NCI-H128 (cell line): ENCODE results near the gene DPPA4.

Experiments used
- DNase-seq: peaks from one replicate; lab custom pipeline; 2025; ENCODE audit not compliant: unreplicated experiment; lab: John Stamatoyannopoulos, UW

DPPA4 gene

DNA sequence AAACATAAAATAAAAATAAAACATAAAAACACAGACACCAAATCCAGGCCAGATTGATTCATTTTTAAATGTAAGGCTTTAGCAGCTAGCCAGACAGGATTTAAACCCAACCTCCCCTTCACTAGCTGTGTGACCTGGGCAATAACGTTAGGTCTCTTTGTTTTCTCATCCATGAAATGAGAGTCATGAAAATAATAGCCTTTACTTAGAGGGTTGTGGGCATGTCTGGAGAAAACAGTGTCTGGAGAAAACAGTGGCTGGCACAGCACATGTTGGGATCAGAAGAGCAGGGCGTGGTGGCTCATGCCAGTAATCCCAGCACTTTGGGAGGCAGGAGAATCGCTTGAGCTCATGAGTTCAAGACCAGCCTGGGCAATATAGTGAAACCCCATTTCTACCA is 1.9 kb upstream of the DPPA4 start:
- DNase-seq, result no peak

- no peak for DNase-seq
Observed at GRCh38 chr3:109338322-109338721, 976 bp upstream of the DPPA4 start.

- DNase-seq, result no peak
Observed at GRCh38 chr3:109336291-109336861, 970 bp downstream of the DPPA4 start.

GRCh38 chr3:109334572-109334971 is 2.8 kb downstream of the DPPA4 start:
- DNase-seq, result no peak

DNA sequence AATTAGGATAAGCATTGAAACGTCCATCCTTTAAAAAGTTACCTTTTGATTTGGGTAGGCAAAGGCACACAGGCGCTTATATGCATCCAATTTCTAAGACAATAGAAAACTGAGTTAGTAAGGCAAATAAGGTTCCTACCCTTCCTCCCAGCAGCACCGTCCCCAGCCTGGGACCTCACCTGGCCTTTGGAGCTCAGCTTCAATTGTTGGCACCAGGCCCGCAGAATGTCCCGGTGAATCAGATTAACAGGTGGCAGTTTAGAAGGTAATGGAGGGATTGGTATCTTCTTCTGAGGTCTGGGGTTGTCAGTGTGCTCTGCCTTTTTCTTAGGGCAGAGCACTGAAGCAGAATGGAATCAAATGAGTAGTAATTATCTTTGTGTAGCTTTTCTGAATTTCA is 5.7 kb downstream of the DPPA4 start:
- DNase-seq, result no peak

- DNase-seq, result no peak
Observed at GRCh38 chr3:109330405-109330804, 6.9 kb downstream of the DPPA4 start.

DNA sequence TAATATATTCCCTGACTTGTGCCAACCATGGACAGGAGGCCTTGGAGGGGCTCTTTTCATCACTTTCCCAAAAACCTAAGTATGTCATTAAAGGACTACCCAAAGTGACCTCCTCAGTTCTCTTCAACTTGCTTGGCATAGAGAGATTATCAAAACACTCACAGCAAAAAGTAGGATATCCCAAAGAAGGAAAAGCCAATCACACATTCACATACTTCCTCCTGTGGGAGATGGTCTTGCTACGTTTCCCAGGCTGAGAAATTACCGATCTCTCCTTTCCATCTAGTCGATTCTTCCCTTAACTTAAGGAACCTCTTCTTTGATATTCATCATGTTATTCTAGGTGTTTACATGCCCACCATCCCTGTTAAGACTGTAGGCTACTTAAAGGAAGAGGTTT is 9.1 kb downstream of the DPPA4 start:
- no peak for DNase-seq

DNA sequence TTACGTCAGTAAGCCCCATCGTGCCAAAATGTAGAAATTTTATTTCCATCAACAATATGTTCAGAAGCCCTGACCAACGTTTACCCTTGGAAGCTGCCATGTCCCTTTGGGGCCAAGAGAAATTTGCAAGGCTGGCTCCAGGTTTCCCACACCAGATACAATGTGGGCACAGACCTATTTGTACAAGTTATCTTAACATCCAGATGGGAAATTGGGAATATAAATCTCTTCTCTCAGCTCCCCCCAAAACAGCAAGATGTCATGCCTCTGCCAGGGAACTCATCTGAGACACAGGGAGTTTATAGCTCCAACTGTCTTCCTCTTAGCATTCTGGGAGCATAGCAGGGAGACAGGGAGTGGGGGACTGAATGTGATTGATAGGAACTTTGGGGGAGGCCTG is 11.7 kb downstream of the DPPA4 start:
- DNase-seq, result no peak

DNA sequence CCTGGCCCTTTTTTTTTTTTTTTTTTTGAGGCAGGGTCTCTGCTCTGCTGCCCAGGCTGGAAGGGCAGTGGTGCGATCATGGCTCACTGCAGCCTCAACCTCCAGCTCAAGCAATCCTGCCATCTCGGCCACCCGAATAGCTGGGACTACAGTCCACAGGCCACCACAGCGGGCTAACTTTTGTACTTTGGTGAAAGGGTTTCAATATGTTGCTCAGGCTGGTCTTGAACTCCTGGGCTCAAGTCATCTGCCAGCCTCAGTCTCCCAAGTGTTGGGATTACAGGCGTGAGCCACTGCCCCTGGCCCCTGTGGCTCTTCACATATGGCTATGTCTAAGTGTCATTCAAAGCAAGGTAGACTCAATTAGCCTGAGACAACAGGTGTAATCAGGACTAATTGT is 12.2 kb downstream of the DPPA4 start:
- no peak for DNase-seq

DNA sequence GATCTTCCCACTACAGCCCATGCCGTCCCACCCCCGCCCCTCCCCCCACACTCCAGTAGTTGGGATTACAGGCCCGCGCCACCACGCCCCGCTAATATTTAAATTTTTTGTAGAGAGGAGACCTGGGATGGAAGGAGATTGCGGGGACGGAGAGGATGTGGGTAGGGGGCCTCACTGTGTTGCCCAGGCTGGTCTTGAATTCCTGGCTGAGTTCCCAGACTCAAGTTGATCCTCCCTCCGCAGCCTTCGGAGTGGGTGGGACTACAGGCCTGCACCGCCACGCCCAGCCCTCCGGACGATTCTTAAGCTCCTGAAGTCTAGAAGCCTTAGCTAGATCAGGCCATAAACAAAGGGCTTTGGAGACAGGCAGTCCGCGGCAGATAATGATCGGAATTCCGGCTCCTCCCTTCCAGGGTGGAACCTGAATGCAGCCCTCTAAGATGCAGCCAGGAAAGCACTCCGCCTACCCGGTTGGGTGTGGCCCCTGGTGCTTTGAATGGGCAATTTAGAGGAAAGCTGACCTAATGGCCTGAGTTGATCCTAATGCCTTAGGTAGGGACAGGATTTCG is 21.1 kb downstream of the DPPA4 start, which contains the start of gene DPPA2:
Gene DPPA2, minus strand, starts transcription at position 356 of the 569 bp plus-strand sequence. CDS start 1,975 bp downstream, outside the sequence.
- no peak for DNase-seq

GRCh38 chr3:109313061-109313460 is 24.3 kb downstream of the DPPA4 start:
- DNase-seq, result no peak

DNA sequence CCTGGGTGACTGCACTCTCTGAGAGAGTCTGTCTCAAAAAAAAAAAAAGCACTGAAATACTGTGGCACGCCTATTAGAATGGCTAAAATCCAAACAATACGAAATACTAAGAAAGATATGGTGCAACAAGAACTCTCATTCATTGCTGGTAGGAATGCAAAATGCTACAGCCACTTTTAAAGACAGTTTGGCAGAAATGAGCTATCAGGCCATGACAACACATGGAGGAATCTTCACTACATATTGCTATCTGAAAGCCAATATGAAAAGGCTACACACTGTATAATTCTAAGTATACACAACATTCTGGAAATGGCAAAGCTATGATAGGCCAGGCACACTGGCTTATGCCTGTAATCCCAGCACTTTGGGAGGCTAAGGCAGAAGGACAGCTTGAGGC is 39.9 kb downstream of the DPPA4 start:
- no peak for DNase-seq

DNA sequence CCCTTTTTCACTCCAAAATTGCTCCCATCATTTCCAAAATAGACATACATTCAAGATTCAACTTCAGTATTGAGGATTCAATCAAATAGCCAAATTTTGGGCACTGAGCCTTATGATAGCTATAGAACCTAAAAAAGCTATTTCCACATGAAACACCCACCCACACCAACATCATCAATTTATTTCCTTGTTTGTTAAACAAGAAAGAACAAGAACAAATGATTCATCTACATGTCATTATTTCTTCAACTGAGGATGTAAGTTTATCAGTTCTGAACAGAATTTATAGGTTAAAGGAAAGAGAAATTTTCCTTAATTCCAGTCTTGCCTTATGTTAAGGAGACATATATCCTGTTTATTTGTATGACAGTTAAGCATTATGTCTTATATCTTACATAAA is 53.3 kb downstream of the DPPA4 start:
- no peak for DNase-seq

DNA sequence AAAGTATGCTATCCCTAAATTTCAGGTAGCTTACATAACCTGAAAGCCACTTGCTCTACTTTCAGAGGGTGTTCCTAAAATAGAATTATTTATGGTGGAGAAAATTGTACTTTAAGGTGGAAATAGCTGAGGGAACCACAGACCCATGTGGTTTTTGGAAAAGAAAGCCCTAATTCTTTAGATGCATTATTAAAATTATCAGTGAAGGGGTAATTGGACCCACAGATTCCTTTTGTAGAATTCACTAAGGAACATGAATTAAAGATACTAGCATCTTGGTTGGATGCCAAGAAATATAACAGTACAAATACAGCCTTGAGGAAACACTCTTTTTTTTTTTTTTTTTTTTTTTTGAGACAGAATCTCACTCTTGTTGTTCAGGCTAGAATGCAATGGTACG is 58.8 kb downstream of the DPPA4 start:
- no peak for DNase-seq

- DNase-seq, result no peak
Observed at GRCh38 chr3:109278141-109278540, 59.2 kb downstream of the DPPA4 start.
